GM12873 (cell line): ENCODE data around the gene PASK.

Experiments used
- TF ChIP-seq, protein P1 (sequence below): IDR thresholded peaks from 2 replicates; pipeline ENCODE4 v1.5.1; 2012; ENCODE audit warnings: low read depth, mild to moderate bottlenecking, moderate library complexity, low read length, control low read depth; ENCODE audit not compliant: insufficient read depth; ENCODE audit errors: missing control alignments

The PASK gene

DNA sequence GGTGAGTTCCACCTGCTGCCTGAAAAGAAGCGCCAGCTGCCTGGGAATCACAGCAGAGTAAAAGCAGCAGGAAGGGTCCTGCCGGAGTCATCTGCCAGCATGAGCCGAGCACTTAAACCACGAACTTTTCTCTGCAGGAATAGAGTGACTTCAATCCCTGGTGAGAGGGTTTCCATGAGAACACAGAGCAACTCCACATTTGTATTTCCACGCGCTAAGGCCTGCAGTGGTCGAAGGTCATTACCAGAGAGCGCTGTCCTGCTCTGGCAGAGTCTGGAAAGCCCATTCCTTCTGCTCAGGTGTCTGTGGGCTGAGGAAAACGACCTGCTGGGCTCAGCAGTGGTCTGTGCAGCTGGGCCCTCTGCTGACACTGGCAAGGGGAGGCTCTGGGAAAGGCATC lies 6.7 kb downstream of the PASK start:
- TF ChIP-seq, protein P1, sequence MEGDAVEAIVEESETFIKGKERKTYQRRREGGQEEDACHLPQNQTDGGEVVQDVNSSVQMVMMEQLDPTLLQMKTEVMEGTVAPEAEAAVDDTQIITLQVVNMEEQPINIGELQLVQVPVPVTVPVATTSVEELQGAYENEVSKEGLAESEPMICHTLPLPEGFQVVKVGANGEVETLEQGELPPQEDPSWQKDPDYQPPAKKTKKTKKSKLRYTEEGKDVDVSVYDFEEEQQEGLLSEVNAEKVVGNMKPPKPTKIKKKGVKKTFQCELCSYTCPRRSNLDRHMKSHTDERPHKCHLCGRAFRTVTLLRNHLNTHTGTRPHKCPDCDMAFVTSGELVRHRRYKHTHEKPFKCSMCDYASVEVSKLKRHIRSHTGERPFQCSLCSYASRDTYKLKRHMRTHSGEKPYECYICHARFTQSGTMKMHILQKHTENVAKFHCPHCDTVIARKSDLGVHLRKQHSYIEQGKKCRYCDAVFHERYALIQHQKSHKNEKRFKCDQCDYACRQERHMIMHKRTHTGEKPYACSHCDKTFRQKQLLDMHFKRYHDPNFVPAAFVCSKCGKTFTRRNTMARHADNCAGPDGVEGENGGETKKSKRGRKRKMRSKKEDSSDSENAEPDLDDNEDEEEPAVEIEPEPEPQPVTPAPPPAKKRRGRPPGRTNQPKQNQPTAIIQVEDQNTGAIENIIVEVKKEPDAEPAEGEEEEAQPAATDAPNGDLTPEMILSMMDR: no peak

DNA sequence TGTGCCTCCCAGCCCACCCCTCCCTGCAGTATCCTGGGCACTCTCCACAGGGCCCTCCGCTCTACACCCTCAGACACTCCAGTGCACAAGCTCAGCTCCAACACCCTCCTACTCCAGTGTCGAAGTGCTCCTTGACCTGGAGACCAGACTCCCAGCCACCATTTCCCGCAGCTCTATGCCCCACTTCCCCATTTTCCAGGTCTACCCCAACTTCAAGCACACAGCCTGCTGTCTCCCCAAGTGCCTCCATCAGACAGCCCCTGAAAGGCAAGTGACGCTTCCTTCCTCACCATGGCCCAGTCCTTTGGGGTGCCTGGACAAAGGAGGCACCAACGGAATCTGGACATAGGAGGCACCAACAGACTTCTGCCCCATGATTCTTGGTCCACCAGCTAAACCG lies 7.2 kb downstream of the PASK start:
- TF ChIP-seq, protein P1: no peak

DNA sequence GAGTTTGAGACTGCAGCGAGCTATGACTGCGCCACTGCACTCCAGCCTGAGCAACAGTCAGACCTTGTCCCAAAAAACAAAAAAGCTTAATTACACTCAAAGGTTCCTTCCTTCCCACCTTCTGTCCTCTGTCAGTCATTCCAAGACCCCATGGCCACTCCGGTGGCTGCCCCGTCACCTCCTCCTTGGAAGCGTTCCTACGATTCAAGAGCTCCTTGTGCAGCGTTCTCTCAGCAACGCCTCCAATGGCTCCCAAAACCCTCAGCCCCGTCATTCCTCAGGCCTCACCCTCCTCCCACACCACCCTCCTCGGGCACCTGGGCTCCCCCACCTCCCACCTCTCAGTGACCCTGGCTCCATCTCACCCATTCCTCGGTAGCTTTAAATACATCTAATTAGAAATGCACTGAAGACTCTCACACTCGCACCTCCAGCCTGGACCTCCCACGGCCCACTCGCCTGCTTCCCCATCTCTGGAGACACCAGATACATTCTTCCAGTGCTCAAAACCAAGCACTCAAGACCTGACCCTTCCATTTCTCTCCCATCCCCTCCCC lies 8.0 kb downstream of the PASK start:
- TF ChIP-seq, protein P1: no peak

DNA sequence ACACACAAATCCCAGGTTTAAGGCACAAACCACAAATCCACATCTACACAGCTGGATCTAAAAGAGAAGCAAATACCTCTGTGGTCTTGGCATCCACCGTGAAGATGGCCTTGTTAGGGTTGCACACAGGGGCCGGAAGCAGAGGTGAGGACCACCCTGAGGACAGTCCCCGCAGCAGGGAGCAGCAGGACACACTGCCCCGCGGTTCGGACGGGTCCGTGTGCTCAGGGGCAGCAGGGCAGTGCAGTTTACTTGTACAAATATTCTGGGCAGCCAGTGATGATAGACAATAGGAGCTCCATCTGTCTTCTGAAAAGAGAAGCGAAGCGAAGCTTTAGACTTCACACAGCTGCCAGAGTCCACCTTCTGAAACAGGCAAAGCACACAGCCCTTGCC lies 8.8 kb downstream of the PASK start:
- TF ChIP-seq, protein P1: no peak

DNA sequence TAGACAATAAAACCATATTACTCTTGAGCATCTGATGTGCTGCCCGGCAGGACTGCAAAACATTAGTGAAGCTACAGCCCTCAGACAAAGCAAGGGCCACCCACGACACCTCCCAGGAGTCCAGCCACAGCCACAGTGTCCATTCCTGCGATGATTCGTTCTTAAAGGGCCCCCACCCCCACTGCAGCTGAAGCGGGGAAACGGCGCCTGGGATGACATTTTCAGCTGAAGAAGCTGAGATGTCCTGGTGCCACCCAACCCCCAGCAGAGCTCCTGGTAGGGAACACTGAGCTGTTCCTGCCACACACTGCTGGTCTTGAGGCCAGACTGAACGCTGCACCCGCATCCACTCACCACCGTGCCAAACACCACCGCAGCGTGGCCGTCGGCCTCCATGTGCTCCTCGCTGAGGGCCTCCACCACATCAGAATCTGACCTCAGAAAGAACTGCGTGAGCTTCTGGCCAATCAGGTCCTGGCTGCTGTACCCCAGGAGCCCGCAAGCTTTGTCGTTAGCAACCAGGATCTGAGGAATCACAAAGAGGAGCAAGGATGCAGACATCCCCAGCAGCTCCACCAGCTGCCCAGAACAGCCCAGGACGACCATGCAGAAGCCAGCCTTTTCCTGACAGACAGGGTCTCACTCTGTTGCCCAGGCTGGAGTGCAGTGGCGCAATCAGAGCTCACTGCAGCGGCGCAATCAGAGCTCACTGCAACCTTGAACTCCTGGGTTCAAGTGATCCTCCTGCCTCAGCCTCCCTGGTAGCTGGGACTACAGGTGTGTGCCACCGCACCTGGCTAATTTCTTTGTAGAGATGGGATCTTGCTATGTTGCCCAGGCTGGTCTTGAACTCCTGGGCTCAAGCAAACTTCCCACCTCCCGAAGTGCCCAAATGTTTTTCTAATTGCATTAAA lies 9.5 kb downstream of the PASK start:
- TF ChIP-seq, protein P1: no peak

DNA sequence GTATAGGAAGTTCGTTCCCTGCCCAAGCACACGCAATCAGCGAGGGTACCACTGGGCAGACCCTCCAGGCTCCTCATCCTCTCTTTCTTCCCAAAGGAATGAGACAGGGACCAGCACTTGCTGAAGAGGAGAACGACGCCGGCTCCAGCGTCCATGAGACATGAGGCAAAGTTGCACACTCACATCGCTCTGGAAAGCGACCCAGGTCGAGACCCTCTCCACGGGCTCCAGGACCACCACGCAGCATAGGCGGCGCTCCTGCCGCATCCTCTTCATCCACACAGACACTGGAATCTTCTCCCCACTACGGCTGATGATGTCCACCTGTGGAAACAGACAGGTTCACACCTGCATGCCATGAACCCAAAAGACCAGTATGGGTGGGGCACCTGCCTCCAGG lies 10.8 kb downstream of the PASK start:
- TF ChIP-seq, protein P1: no peak

DNA sequence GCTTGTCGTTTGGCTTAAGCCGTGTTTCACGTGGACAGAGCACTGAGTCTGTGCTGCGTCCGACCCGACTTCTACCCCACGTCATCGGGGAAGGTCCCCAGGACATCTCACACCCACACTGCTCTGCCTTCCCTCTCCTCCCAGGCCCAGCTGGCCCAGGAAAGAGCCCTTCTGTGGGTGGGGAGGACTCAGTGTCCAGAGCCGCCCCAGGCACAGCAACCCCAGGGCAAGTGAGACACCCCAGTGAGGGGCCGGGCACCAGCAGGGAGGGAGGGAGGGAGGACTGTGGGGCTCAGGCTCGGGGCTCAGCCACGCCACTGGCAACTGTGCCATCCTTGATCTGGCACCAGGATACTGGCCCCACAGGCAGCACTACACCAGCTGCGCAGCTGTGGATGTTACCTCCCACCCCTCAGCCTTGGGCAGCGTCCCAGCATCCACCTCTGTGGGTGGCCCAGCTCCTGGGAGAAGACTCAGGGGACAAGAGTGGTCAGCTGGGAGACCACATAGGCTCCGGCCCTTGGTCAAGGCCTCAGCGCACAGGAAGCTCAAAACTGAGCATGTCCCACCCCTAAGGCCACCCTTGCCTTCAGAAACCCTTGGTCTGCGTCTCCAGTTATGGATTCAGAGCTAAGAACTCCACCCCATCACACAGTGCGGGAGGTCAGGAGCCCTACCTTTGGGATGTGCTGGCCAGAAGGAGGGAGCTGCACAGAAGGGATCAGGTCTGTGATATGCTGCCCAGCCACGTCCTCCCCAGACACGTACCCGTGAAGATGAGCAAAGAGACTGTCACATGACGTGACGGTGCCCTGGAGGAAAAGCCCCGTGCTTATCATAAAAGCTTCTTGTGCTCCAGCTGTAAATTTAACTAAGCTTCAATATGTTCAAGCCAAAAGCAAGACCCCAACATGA lies 11.7 kb downstream of the PASK start:
- TF ChIP-seq, protein P1: no peak
